ENCODE measurements around the gene PAK4. TPM values are rescaled to one million over a fixed set of nuclear protein-coding genes. Genes with fewer than 3 reads are reported as not detected.

PAK4 gene
- total RNA-seq, 5 donors from 2014 or later (not counting 1 experiment from before 2014, with no cell fraction given), result 8.6 to 16.8 (median 12.9) TPM

GRCh38 chr19:39126312-39127187 is 964 bp downstream of the PAK4 start:
- H3K4me3 ChIP-seq (ENCODE audit: control insufficient read depth in 1 of 2, extremely low read depth in 1 of 2, low read length in 1 of 2), result peak overlapping the region; percentile 55 to 76
- H3K36me3 Mint-ChIP-seq, result no peaks in the 10 kb centered on the region
- 84% methylated on average over 14 of the region's 27 CpGs for WGBS (ENCODE audit: insufficient coverage)

GRCh38 chr19:39127812-39128515 is 2.4 kb downstream of the PAK4 start:
- DNase-seq (peak in 1 of 35 experiments; percentile 13), ATAC-seq (replicated peaks in 1 of 4) (no peak)
- Histone ChIP-seq H3K9me3 (no peaks in the 10 kb centered on the region), H3K4me3 (ENCODE audit: control insufficient read depth in 1 of 2, extremely low read depth in 1 of 2, low read length in 1 of 2) (no peak overlapping the region), H3K27me3 (replicated peaks in 1 of 2; ENCODE audit: control insufficient read depth in 2 of 2, extremely low read depth in 1 of 2, insufficient read depth in 2 of 2, low read length in 1 of 2) (no peaks in the 10 kb centered on the region), H3K4me1 (ENCODE audit: control insufficient read depth in 1 of 2, extremely low read depth in 1 of 2, insufficient read depth in 2 of 2, low read length in 2 of 2) (peaks cover 2 to 24% of the 10 kb centered on the region in 2 experiments), H3K27ac (ENCODE audit: low read length) (no peak overlapping the region), H3K36me3 (ENCODE audit: control insufficient read depth in 2 of 2, extremely low read depth in 1 of 2, insufficient read depth in 1 of 2, low read length in 1 of 2) (no peaks in the 10 kb centered on the region)
- Mint-ChIP-seq H3K27ac (peak overlapping the region in 1 of 2 donors; percentile 44), H3K36me3 (no peaks in the 10 kb centered on the region), H3K4me3 (peak overlapping the region in 1 of 3 donors; percentile 9), H3K27me3 (no peaks in the 10 kb centered on the region), H3K4me1 (peaks cover 49 to 72% (median 57%) of the 10 kb centered on the region in 3 donors), H3K9me3 (no peaks in the 10 kb centered on the region)
- ChIA-PET POLR2A (no interaction called here), CTCF (no interaction called here)
- 92% methylated on average over 5 of the region's 9 CpGs for WGBS (ENCODE audit: insufficient coverage)

More at GRCh38 chr19:39126312-39127187, 964 bp downstream of the PAK4 start:
- peak overlapping the region; percentile 95 to 96 for H3K27ac Mint-ChIP-seq
- Histone ChIP-seq H3K36me3 (ENCODE audit: control insufficient read depth in 2 of 2, extremely low read depth in 1 of 2, insufficient read depth in 1 of 2, low read length in 1 of 2) (no peaks in the 10 kb centered on the region), H3K27me3 (replicated peaks in 1 of 2; ENCODE audit: control insufficient read depth in 2 of 2, extremely low read depth in 1 of 2, insufficient read depth in 2 of 2, low read length in 1 of 2) (no peaks in the 10 kb centered on the region), H3K9me3 (no peaks in the 10 kb centered on the region), H3K4me1 (ENCODE audit: control insufficient read depth in 1 of 2, extremely low read depth in 1 of 2, insufficient read depth in 2 of 2, low read length in 2 of 2) (peaks cover 2 to 31% of the 10 kb centered on the region in 2 experiments), H3K27ac (ENCODE audit: low read length) (peak overlapping the region; percentile 90)
- H3K4me3 Mint-ChIP-seq, result peak overlapping the region; percentile 92 to 96 (median 94)
- peaks cover 42 to 69% (median 52%) of the 10 kb centered on the region in 3 donors for H3K4me1 Mint-ChIP-seq
- H3K27me3 Mint-ChIP-seq, result peaks cover 0 to 3% of the 10 kb centered on the region in 2 donors
- ChIA-PET CTCF (interaction anchor here in 1 of 2 donors (0.5 kb wide), 1 partner anchor 406 kb away, joined by 4 read pairs; the partner anchor contains the start of gene EID2B), POLR2A (no interaction called here)
- DNase-seq, result peak in 1 of 35 experiments; percentile 33
- H3K9me3 Mint-ChIP-seq, result no peaks in the 10 kb centered on the region
- no peak for ATAC-seq (replicated peaks in 1 of 4)

- peaks cover 50 to 72% (median 58%) of the 10 kb centered on the region in 3 donors for H3K4me1 Mint-ChIP-seq
- CTCF ChIA-PET, result interaction anchor here in 1 of 2 donors (0.5 kb wide), 1 partner anchor 83 kb away, joined by 8 read pairs; no protein-coding TSS in a partner anchor
- POLR2A ChIA-PET, result no interaction called here
- H3K27ac Mint-ChIP-seq, result no peak overlapping the region
- Histone ChIP-seq H3K4me3 (ENCODE audit: control insufficient read depth in 1 of 2, extremely low read depth in 1 of 2, low read length in 1 of 2) (no peak overlapping the region), H3K9me3 (no peaks in the 10 kb centered on the region), H3K27ac (ENCODE audit: low read length) (no peak overlapping the region), H3K36me3 (ENCODE audit: control insufficient read depth in 2 of 2, extremely low read depth in 1 of 2, insufficient read depth in 1 of 2, low read length in 1 of 2) (no peaks in the 10 kb centered on the region), H3K4me1 (ENCODE audit: control insufficient read depth in 1 of 2, extremely low read depth in 1 of 2, insufficient read depth in 2 of 2, low read length in 2 of 2) (peaks cover 2 to 24% of the 10 kb centered on the region in 2 experiments), H3K27me3 (replicated peaks in 1 of 2; ENCODE audit: control insufficient read depth in 2 of 2, extremely low read depth in 1 of 2, insufficient read depth in 2 of 2, low read length in 1 of 2) (no peaks in the 10 kb centered on the region)
- ATAC-seq (replicated peaks in 1 of 4), result no peak
- H3K36me3 Mint-ChIP-seq, result no peaks in the 10 kb centered on the region
- WGBS (ENCODE audit: insufficient coverage), result 94% methylated on average over 5 of the region's 6 CpGs
- no peaks in the 10 kb centered on the region for H3K9me3 Mint-ChIP-seq
- no peak for DNase-seq
- H3K27me3 Mint-ChIP-seq, result no peaks in the 10 kb centered on the region
- H3K4me3 Mint-ChIP-seq, result peak overlapping the region in 1 of 3 donors; percentile 3
Observed at GRCh38 chr19:39128516-39129079, 3.0 kb downstream of the PAK4 start.

GRCh38 chr19:39129116-39129515 is 3.5 kb downstream of the PAK4 start:
- Mint-ChIP-seq H3K27ac (no peak overlapping the region), H3K36me3 (no peaks in the 10 kb centered on the region), H3K9me3 (no peaks in the 10 kb centered on the region), H3K4me3 (no peak overlapping the region), H3K4me1 (peaks cover 50 to 70% (median 57%) of the 10 kb centered on the region in 3 donors), H3K27me3 (no peaks in the 10 kb centered on the region)
- no peak for DNase-seq
- Histone ChIP-seq H3K36me3 (ENCODE audit: control insufficient read depth in 2 of 2, extremely low read depth in 1 of 2, insufficient read depth in 1 of 2, low read length in 1 of 2) (no peaks in the 10 kb centered on the region), H3K4me3 (ENCODE audit: control insufficient read depth in 1 of 2, extremely low read depth in 1 of 2, low read length in 1 of 2) (no peak overlapping the region), H3K27ac (ENCODE audit: low read length) (no peak overlapping the region), H3K4me1 (ENCODE audit: control insufficient read depth in 1 of 2, extremely low read depth in 1 of 2, insufficient read depth in 2 of 2, low read length in 2 of 2) (peaks cover 2 to 24% of the 10 kb centered on the region in 2 experiments), H3K27me3 (replicated peaks in 1 of 2; ENCODE audit: control insufficient read depth in 2 of 2, extremely low read depth in 1 of 2, insufficient read depth in 2 of 2, low read length in 1 of 2) (no peaks in the 10 kb centered on the region), H3K9me3 (no peaks in the 10 kb centered on the region)
- WGBS (ENCODE audit: insufficient coverage), result 98% methylated on average over 10 of the region's 11 CpGs
- ChIA-PET CTCF (interaction anchor here in 1 of 2 donors (0.5 kb wide), 1 partner anchor 82 kb away, joined by 8 read pairs; no protein-coding TSS in a partner anchor), POLR2A (no interaction called here)
- no peak for ATAC-seq (replicated peaks in 1 of 4)

- H3K4me1 Mint-ChIP-seq, result peaks cover 44 to 59% (median 49%) of the 10 kb centered on the region in 3 donors
- ATAC-seq (replicated peaks in 1 of 4) (no peak), DNase-seq (no peak)
- H3K4me3 Mint-ChIP-seq, result no peak overlapping the region
- H3K9me3 ChIP-seq, result no peaks in the 10 kb centered on the region
- whole genome bisulfite sequencing (ENCODE audit: insufficient coverage), result 88% methylated on average over 11 of the region's 22 CpGs
- H3K9me3 Mint-ChIP-seq, result no peaks in the 10 kb centered on the region
- H3K36me3 Mint-ChIP-seq, result no peaks in the 10 kb centered on the region
- H3K4me1 ChIP-seq (ENCODE audit: control insufficient read depth in 1 of 2, extremely low read depth in 1 of 2, insufficient read depth in 2 of 2, low read length in 2 of 2), result peaks cover 0 to 12% of the 10 kb centered on the region in 2 experiments
- H3K27ac ChIP-seq (ENCODE audit: low read length), result no peak overlapping the region
- H3K27ac Mint-ChIP-seq, result peak overlapping the region in 1 of 2 donors; percentile 15
- H3K36me3 ChIP-seq (ENCODE audit: control insufficient read depth in 2 of 2, extremely low read depth in 1 of 2, insufficient read depth in 1 of 2, low read length in 1 of 2), result no peaks in the 10 kb centered on the region
- CTCF ChIA-PET, result no interaction called here
- H3K4me3 ChIP-seq (ENCODE audit: control insufficient read depth in 1 of 2, extremely low read depth in 1 of 2, low read length in 1 of 2), result no peak overlapping the region
- H3K27me3 Mint-ChIP-seq, result no peaks in the 10 kb centered on the region
- no peaks in the 10 kb centered on the region for H3K27me3 ChIP-seq (replicated peaks in 1 of 2; ENCODE audit: control insufficient read depth in 2 of 2, extremely low read depth in 1 of 2, insufficient read depth in 2 of 2, low read length in 1 of 2)
- POLR2A ChIA-PET, result no interaction called here
Observed at GRCh38 chr19:39130337-39131254, 5.0 kb downstream of the PAK4 start.
